MCF 10A (cell line): ENCODE data around the gene DDA1. TPM values are rescaled to one million over a fixed set of nuclear protein-coding genes. Genes with fewer than 3 reads are reported as not detected.

ENCODE experiments used
- BruUV-seq: library from RNA; stranded (reverse); fragments of 400-500 nt; replicated peaks from 2 replicates; lab custom pipeline; 2021; lab: Mats Ljungman, UMichigan
- CTCF ChIA-PET: fragments of 300-600 bp; sonication (Branson Sonifier 250); formaldehyde crosslinking; extraction: SDS; loops from one replicate; lab custom pipeline; 2021; ENCODE audit warnings: antibody characterized with exemption, inconsistent platforms; lab: Yijun Ruan, JAX
- POLR2A ChIA-PET: fragments of 300-600, 350-650 bp; sonication (Branson Sonifier 250); formaldehyde crosslinking; extraction: SDS; loops from one replicate; lab custom pipeline; 2020; ENCODE audit warnings: antibody characterized with exemption, inconsistent platforms; lab: Yijun Ruan, JAX
- DNase-seq: peaks from one replicate; pipeline ENCODE4 v3.0.0-alpha.2; 2018; ENCODE audit not compliant: unreplicated experiment
- H3K27ac Mint-ChIP-seq: one replicate; pipeline ENCODE4 v1.8.0; 2022; ENCODE audit warnings: mild to moderate bottlenecking, low read depth, mixed read lengths; ENCODE audit not compliant: unreplicated experiment
- H3K27me3 Mint-ChIP-seq: one replicate; pipeline ENCODE4 v1.8.0; 2022; ENCODE audit warnings: mixed read lengths; ENCODE audit not compliant: insufficient read depth, unreplicated experiment
- H3K36me3 Mint-ChIP-seq: one replicate; pipeline ENCODE4 v1.8.0; 2022; ENCODE audit warnings: mild to moderate bottlenecking, moderate library complexity, mixed read lengths; ENCODE audit not compliant: insufficient read depth, unreplicated experiment
- H3K4me1 Mint-ChIP-seq: one replicate; pipeline ENCODE4 v1.8.0; 2022; ENCODE audit warnings: mixed read lengths; ENCODE audit not compliant: insufficient read depth, unreplicated experiment
- H3K4me3 Mint-ChIP-seq: one replicate; pipeline ENCODE4 v1.8.0; 2022; ENCODE audit warnings: mild to moderate bottlenecking, moderate library complexity, mixed read lengths; ENCODE audit not compliant: unreplicated experiment
- H3K9me3 Mint-ChIP-seq: one replicate; pipeline ENCODE4 v1.8.0; 2022; ENCODE audit warnings: mixed read lengths; ENCODE audit not compliant: unreplicated experiment
- CTCF ChIP-seq: fragments of 200-600 bp; IDR thresholded peaks from one replicate; pipeline ENCODE4 v1.8.0; 2022; ENCODE audit warnings: antibody characterized with exemption, mild to moderate bottlenecking; ENCODE audit not compliant: unreplicated experiment
- intact Hi-C: fragments of 100-400 bp; cut with micrococcal nuclease; formaldehyde crosslinking; loops from 2 replicates; pipeline ENCODE4 v1.14.1; 2022
- total RNA-seq: library from RNA; stranded (reverse); gene quantifications from 2 replicates; pipeline ENCODE4 v1.2.3, GENCODE V29; 2022

The DDA1 gene
- total RNA-seq, 1 experiment from 2014 or later: 57.4 TPM

GRCh38 chr19:17325881-17326594, 16.7 kb downstream of the DDA1 start:
- Mint-ChIP-seq H3K4me1 (peaks cover 5% of the 10 kb centered on the region), H3K36me3 (peaks cover 48% of the 10 kb centered on the region), H3K4me3 (no peak overlapping the region), H3K27me3 (no peaks in the 10 kb centered on the region), H3K9me3 (no peaks in the 10 kb centered on the region), H3K27ac (no peak overlapping the region)
- no peak for TF ChIP-seq CTCF
- peak; percentile 80 for DNase-seq
- intact Hi-C loops: no loop called here
- ChIA-PET POLR2A (interaction anchor here (0.6 to 2.9 kb wide), 7 partner anchors 8 to 1020 kb away, joined by 3 to 15 read pairs (median 7); partner anchors contain the start of gene DDA1), CTCF (interaction anchor here (0.5 to 1.5 kb wide), 3 partner anchors 8 to 493 kb away, joined by 3 read pairs; no protein-coding TSS in a partner anchor)
- BruUV-seq: no TSS peak

GRCh38 chr19:17326595-17326966, 17.2 kb downstream of the DDA1 start:
- no peaks in the 10 kb centered on the region for H3K27me3 Mint-ChIP-seq
- POLR2A ChIA-PET: interaction anchor here (0.6 to 2.2 kb wide), 6 partner anchors 9 to 1020 kb away, joined by 3 to 10 read pairs (median 6); partner anchors contain the start of gene DDA1
- intact Hi-C loops: no loop called here
- CTCF ChIA-PET: interaction anchor here (0.5 to 1.5 kb wide), 2 partner anchors 9 to 493 kb away, joined by 3 read pairs; no protein-coding TSS in a partner anchor
- H3K4me1 Mint-ChIP-seq: peaks cover 5% of the 10 kb centered on the region
- no peak overlapping the region for H3K27ac Mint-ChIP-seq
- no peak overlapping the region for H3K4me3 Mint-ChIP-seq
- DNase-seq: peak; percentile 43
- no peaks in the 10 kb centered on the region for H3K9me3 Mint-ChIP-seq
- no TSS peak for BruUV-seq
- TF ChIP-seq CTCF: no peak
- H3K36me3 Mint-ChIP-seq: peaks cover 48% of the 10 kb centered on the region

- DNase-seq: no peak
- Mint-ChIP-seq H3K9me3 (no peaks in the 10 kb centered on the region), H3K36me3 (peaks cover 47% of the 10 kb centered on the region), H3K4me1 (peaks cover 5% of the 10 kb centered on the region), H3K27me3 (no peaks in the 10 kb centered on the region), H3K4me3 (peak overlapping the region; percentile 21), H3K27ac (no peak overlapping the region)
- intact Hi-C loops: no loop called here
- no peak for TF ChIP-seq CTCF
- ChIA-PET POLR2A (interaction anchor here (1.0 to 2.2 kb wide), 5 partner anchors 9 to 21 kb away, joined by 3 to 10 read pairs (median 7); partner anchors contain the start of gene DDA1), CTCF (interaction anchor here (0.6 to 1.5 kb wide), 3 partner anchors 10 to 32 kb away, joined by 3 to 4 read pairs (median 3); no protein-coding TSS in a partner anchor)
- no TSS peak for BruUV-seq
These were observed 17.8 kb downstream of the DDA1 start for GRCh38 chr19:17327068-17327653.
